Fibroblast of skin of scalp (primary cell): ENCODE results near the gene PROM1. TPM values are rescaled to one million over a fixed set of nuclear protein-coding genes. Genes with fewer than 3 reads are reported as not detected.

ENCODE experiments used
- DNase-seq: peaks from one replicate; pipeline ENCODE4 v3.0.0-alpha.2; 2013
- polyA plus RNA-seq, 2 experiments: library from polyadenylated mRNA; unstranded; fragments of 120-200 nt; gene quantifications; one replicate each; pipeline ENCODE4 v1.2.1, GENCODE V29; 2013; ENCODE audit not compliant: insufficient read length in 2 of 2

Gene PROM1
- 0.22 TPM for polyA plus RNA-seq (2013, experiment 1 of 2; ENCODE audit: insufficient read length)
- polyA plus RNA-seq (2013, experiment 2 of 2; ENCODE audit: insufficient read length), result 2.3 TPM

GRCh38 chr4:16083241-16084191 is at the start of gene PROM1:
Gene PROM1, minus strand, starts transcription at chr4:16084023. Its CDS starts 8,117 bp downstream, at chr4:16075906.
- no peak for DNase-seq

GRCh38 chr4:16133406-16133805 is 49.6 kb upstream of the PROM1 start:
- DNase-seq, result no peak

- no peak for DNase-seq
Measured at GRCh38 chr4:16131293-16131692, 47.5 kb upstream of the PROM1 start.

- no peak for DNase-seq
Measured at GRCh38 chr4:16129336-16129735, 45.5 kb upstream of the PROM1 start.

- no peak for DNase-seq
Measured at GRCh38 chr4:16126714-16127113, 42.9 kb upstream of the PROM1 start.

- peak; percentile 13 for DNase-seq
Measured at GRCh38 chr4:16125571-16126445, 42.0 kb upstream of the PROM1 start.

GRCh38 chr4:16124232-16124631 is 40.4 kb upstream of the PROM1 start:
- DNase-seq, result no peak

GRCh38 chr4:16123356-16124084 is 39.7 kb upstream of the PROM1 start:
- no peak for DNase-seq

GRCh38 chr4:16122784-16123183 is 39.0 kb upstream of the PROM1 start:
- no peak for DNase-seq

GRCh38 chr4:16122308-16122711 is 38.5 kb upstream of the PROM1 start:
- DNase-seq, result no peak

- no peak for DNase-seq
Measured at GRCh38 chr4:16120720-16121119, 36.9 kb upstream of the PROM1 start.

- DNase-seq, result no peak
Measured at GRCh38 chr4:16119981-16120380, 36.2 kb upstream of the PROM1 start.

- no peak for DNase-seq
Measured at GRCh38 chr4:16118090-16118489, 34.3 kb upstream of the PROM1 start.

- DNase-seq, result no peak
Measured at GRCh38 chr4:16117164-16117563, 33.3 kb upstream of the PROM1 start.

GRCh38 chr4:16116493-16116990 is 32.7 kb upstream of the PROM1 start:
- no peak for DNase-seq

- DNase-seq, result no peak
Measured at GRCh38 chr4:16116019-16116418, 32.2 kb upstream of the PROM1 start.

- no peak for DNase-seq
Measured at GRCh38 chr4:16114546-16114945, 30.7 kb upstream of the PROM1 start.

- DNase-seq, result no peak
Measured at GRCh38 chr4:16113741-16114140, 29.9 kb upstream of the PROM1 start.

- no peak for DNase-seq
Measured at GRCh38 chr4:16111533-16111932, 27.7 kb upstream of the PROM1 start.

GRCh38 chr4:16110661-16111290 is 27.0 kb upstream of the PROM1 start:
- DNase-seq, result no peak

GRCh38 chr4:16110199-16110598 is 26.4 kb upstream of the PROM1 start:
- DNase-seq, result no peak

- DNase-seq, result no peak
Measured at GRCh38 chr4:16109256-16109655, 25.4 kb upstream of the PROM1 start.
